ENCODE results near the gene PLEKHH3. TPM values are rescaled to one million over a fixed set of nuclear protein-coding genes. Genes with fewer than 3 reads are reported as not detected.
A peak's percentile ranks its signal among the peaks of the same experiment; 100 is the strongest.

Gene PLEKHH3
- 10.9 and 12.9 TPM in 2 replicates for total RNA-seq (2012; rRNA removed)

GRCh38 chr17:42676424-42677011, at the start of gene PLEKHH3:
Gene PLEKHH3, minus strand, starts transcription at chr17:42676994. Its CDS starts 431 bp downstream, at chr17:42676563.
- peak within 1 kb of the TSS; percentile 99 for H3K4me2 ChIP-seq (ENCODE audit: low read length)
- H3K9ac ChIP-seq (ENCODE audit: low read depth, low read length) = peak within 1 kb of the TSS; percentile 87
- no peaks in the 10 kb centered on the region for H3K9me3 ChIP-seq (replicated peaks; ENCODE audit: low read length)
- H3K4me3 ChIP-seq (ENCODE audit: low read length) = peak within 1 kb of the TSS; percentile 99
- H3K36me3 ChIP-seq (ENCODE audit: insufficient read depth, low read length) = peaks cover 19% of the 10 kb centered on the region
- H3K4me1 ChIP-seq (ENCODE audit: control insufficient read depth, insufficient read depth, low read length) = peaks cover 46% of the 10 kb centered on the region
- H3K27me3 ChIP-seq (ENCODE audit: control insufficient read depth, insufficient read depth, low read length) = no peaks in the 10 kb centered on the region

DNA sequence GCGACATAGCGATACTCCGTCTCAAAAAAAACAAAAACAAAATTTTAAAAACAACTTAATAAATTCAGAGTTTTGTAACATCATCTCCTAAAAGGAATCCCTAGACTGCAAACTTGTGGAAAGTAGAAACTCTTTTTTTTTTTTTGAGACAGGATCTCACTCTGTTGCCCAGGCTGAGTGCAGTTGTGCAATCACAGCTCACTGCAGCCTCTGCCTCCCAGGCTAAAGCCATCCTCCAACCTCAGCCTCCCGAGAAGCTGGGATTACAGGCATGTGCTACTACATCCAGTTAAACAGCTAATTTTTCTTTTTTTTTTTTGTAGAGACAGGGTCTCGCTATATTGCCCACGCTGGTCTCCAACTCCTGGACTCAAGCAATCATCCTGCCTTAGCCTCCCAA, 48.3 kb upstream of the PLEKHH3 start:
- no peaks in the 10 kb centered on the region for H3K9me3 ChIP-seq (replicated peaks; ENCODE audit: low read length)
- H3K27me3 ChIP-seq (ENCODE audit: control insufficient read depth, insufficient read depth, low read length) = no peaks in the 10 kb centered on the region
- no peak overlapping the region for H3K9ac ChIP-seq (ENCODE audit: low read depth, low read length)
- peaks cover 44% of the 10 kb centered on the region for H3K36me3 ChIP-seq (ENCODE audit: insufficient read depth, low read length)
- no peak overlapping the region for H3K4me2 ChIP-seq (ENCODE audit: low read length)
- no peak overlapping the region for H3K4me3 ChIP-seq (ENCODE audit: low read length)
- no peaks in the 10 kb centered on the region for H3K4me1 ChIP-seq (ENCODE audit: control insufficient read depth, insufficient read depth, low read length)

DNA sequence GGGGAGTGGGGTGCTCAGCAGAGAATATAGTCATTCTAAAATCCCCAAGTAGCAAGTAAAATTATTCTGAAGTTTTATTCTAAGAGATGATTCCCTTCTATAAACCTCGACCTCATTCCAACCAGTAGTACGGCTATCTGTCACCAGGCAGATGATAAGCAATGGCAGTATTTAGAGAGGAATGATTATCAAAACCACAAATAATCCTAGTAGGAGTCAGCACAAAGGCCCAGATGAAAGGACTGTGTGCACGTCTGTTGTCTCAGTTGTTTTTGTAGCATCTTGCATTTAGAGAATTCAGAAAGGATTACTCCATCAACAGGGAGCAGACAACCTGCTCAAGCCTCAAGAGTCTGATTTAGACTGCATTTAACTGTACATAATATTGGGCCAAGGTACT, 46.8 kb upstream of the PLEKHH3 start:
- peaks cover 48% of the 10 kb centered on the region for H3K36me3 ChIP-seq (ENCODE audit: insufficient read depth, low read length)
- H3K9me3 ChIP-seq (replicated peaks; ENCODE audit: low read length) = no peaks in the 10 kb centered on the region
- no peak overlapping the region for H3K9ac ChIP-seq (ENCODE audit: low read depth, low read length)
- H3K4me1 ChIP-seq (ENCODE audit: control insufficient read depth, insufficient read depth, low read length) = no peaks in the 10 kb centered on the region
- H3K4me3 ChIP-seq (ENCODE audit: low read length) = no peak overlapping the region
- H3K27me3 ChIP-seq (ENCODE audit: control insufficient read depth, insufficient read depth, low read length) = no peaks in the 10 kb centered on the region
- H3K4me2 ChIP-seq (ENCODE audit: low read length) = no peak overlapping the region

- Histone ChIP-seq H3K4me2 (ENCODE audit: low read length) (no peak overlapping the region), H3K9me3 (replicated peaks; ENCODE audit: low read length) (no peaks in the 10 kb centered on the region), H3K4me1 (ENCODE audit: control insufficient read depth, insufficient read depth, low read length) (no peaks in the 10 kb centered on the region), H3K9ac (ENCODE audit: low read depth, low read length) (no peak overlapping the region), H3K4me3 (ENCODE audit: low read length) (no peak overlapping the region), H3K36me3 (ENCODE audit: insufficient read depth, low read length) (peaks cover 61% of the 10 kb centered on the region), H3K27me3 (ENCODE audit: control insufficient read depth, insufficient read depth, low read length) (no peaks in the 10 kb centered on the region)
Measured at GRCh38 chr17:42720996-42721583, 44.3 kb upstream of the PLEKHH3 start.

GRCh38 chr17:42709561-42709960, 32.8 kb upstream of the PLEKHH3 start:
- Histone ChIP-seq H3K4me2 (ENCODE audit: low read length) (no peak overlapping the region), H3K9me3 (replicated peaks; ENCODE audit: low read length) (no peaks in the 10 kb centered on the region), H3K36me3 (ENCODE audit: insufficient read depth, low read length) (peaks cover 77% of the 10 kb centered on the region), H3K9ac (ENCODE audit: low read depth, low read length) (no peak overlapping the region), H3K27me3 (ENCODE audit: control insufficient read depth, insufficient read depth, low read length) (no peaks in the 10 kb centered on the region), H3K4me1 (ENCODE audit: control insufficient read depth, insufficient read depth, low read length) (no peaks in the 10 kb centered on the region), H3K4me3 (ENCODE audit: low read length) (no peak overlapping the region)

DNA sequence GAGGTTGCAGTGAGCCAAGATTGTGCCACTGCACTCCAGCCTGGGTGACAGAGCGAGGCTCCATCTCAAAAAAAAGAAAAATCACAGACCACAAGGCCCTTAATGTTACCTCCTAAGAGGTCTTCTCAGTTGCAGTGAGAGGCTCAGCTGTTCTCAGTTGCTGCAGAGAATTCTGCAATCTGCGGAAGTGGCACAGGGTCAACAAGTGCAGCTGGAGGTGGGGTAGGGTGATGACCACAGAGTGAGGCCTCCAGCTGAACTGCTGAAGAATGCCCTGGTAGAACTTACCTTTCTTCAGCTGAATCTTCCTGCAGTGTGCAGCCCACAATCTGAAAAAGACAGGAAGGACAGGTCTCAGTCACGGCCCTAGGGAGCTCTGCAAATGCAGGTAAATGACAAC, 31.8 kb upstream of the PLEKHH3 start:
- H3K36me3 ChIP-seq (ENCODE audit: insufficient read depth, low read length) = peaks cover 71% of the 10 kb centered on the region
- no peaks in the 10 kb centered on the region for H3K4me1 ChIP-seq (ENCODE audit: control insufficient read depth, insufficient read depth, low read length)
- no peak overlapping the region for H3K9ac ChIP-seq (ENCODE audit: low read depth, low read length)
- no peak overlapping the region for H3K4me2 ChIP-seq (ENCODE audit: low read length)
- no peaks in the 10 kb centered on the region for H3K27me3 ChIP-seq (ENCODE audit: control insufficient read depth, insufficient read depth, low read length)
- H3K4me3 ChIP-seq (ENCODE audit: low read length) = no peak overlapping the region
- no peaks in the 10 kb centered on the region for H3K9me3 ChIP-seq (replicated peaks; ENCODE audit: low read length)

- no peaks in the 10 kb centered on the region for H3K4me1 ChIP-seq (ENCODE audit: control insufficient read depth, insufficient read depth, low read length)
- no peaks in the 10 kb centered on the region for H3K9me3 ChIP-seq (replicated peaks; ENCODE audit: low read length)
- no peak overlapping the region for H3K4me2 ChIP-seq (ENCODE audit: low read length)
- no peak overlapping the region for H3K4me3 ChIP-seq (ENCODE audit: low read length)
- no peaks in the 10 kb centered on the region for H3K27me3 ChIP-seq (ENCODE audit: control insufficient read depth, insufficient read depth, low read length)
- H3K9ac ChIP-seq (ENCODE audit: low read depth, low read length) = no peak overlapping the region
- peaks cover 79% of the 10 kb centered on the region for H3K36me3 ChIP-seq (ENCODE audit: insufficient read depth, low read length)
Measured at GRCh38 chr17:42706732-42707131, 29.9 kb upstream of the PLEKHH3 start.

DNA sequence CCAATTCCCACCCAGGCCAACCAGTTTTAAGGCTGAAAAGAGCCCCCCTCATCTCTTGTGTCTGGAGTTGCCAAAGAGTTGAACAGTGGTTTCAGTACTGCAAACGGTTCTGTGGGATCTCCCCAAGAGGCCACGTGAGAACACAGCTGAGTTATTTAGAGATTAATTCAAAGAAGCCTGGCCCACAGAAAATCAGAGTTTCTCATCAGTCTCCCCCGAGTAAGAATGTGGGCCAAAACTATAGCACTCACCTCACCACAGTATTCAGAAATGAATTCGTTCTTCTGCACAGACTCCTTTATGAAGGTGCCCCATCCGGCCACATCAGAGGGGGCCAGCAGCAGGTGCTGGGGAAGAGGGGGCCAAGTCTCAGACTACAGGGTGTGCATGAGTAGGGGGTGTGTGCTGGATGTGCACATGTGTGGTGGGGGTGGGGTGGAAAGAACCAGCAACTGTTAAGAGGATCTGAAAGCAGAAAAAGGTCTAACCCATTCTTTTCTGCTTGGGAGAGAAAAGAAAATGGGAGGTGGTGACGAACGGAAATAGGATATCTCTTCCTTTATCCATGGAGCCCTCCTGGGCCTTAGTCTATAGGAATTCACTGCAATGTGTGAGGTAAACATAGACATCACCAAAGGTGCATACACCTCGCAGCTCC, 28.2 kb upstream of the PLEKHH3 start:
- Histone ChIP-seq H3K27me3 (ENCODE audit: control insufficient read depth, insufficient read depth, low read length) (no peaks in the 10 kb centered on the region), H3K4me2 (ENCODE audit: low read length) (no peak overlapping the region), H3K9me3 (replicated peaks; ENCODE audit: low read length) (no peaks in the 10 kb centered on the region), H3K36me3 (ENCODE audit: insufficient read depth, low read length) (peaks cover 78% of the 10 kb centered on the region), H3K4me1 (ENCODE audit: control insufficient read depth, insufficient read depth, low read length) (no peaks in the 10 kb centered on the region), H3K9ac (ENCODE audit: low read depth, low read length) (no peak overlapping the region), H3K4me3 (ENCODE audit: low read length) (no peak overlapping the region)

- Histone ChIP-seq H3K9ac (ENCODE audit: low read depth, low read length) (no peak overlapping the region), H3K4me3 (ENCODE audit: low read length) (no peak overlapping the region), H3K4me2 (ENCODE audit: low read length) (no peak overlapping the region), H3K27me3 (ENCODE audit: control insufficient read depth, insufficient read depth, low read length) (no peaks in the 10 kb centered on the region), H3K36me3 (ENCODE audit: insufficient read depth, low read length) (peaks cover 73% of the 10 kb centered on the region), H3K4me1 (ENCODE audit: control insufficient read depth, insufficient read depth, low read length) (peaks cover under 1% of the 10 kb centered on the region), H3K9me3 (replicated peaks; ENCODE audit: low read length) (no peaks in the 10 kb centered on the region)
Measured at GRCh38 chr17:42704490-42704836, 27.7 kb upstream of the PLEKHH3 start.

DNA sequence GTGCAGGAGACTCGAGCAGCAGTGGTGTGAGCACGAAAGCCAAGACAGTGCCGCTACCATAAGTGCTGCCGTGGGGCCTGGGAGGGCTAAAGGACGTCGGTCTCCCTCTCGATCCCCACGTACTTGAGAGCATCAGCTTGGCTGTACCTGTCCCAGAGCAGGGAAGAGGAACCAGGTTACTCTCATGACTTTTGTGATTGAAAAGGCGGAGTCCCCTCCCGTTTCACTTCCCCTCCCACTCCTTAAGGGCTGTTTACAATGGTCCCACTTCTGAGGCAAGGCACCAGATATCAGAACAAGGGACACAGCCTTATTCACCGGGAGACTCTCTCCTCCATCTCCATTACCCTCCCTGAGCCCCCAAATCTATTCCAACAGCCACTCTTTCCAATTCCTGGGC, 25.7 kb upstream of the PLEKHH3 start:
- no peaks in the 10 kb centered on the region for H3K27me3 ChIP-seq (ENCODE audit: control insufficient read depth, insufficient read depth, low read length)
- no peak overlapping the region for H3K4me3 ChIP-seq (ENCODE audit: low read length)
- no peaks in the 10 kb centered on the region for H3K9me3 ChIP-seq (replicated peaks; ENCODE audit: low read length)
- H3K36me3 ChIP-seq (ENCODE audit: insufficient read depth, low read length) = peaks cover 55% of the 10 kb centered on the region
- H3K4me2 ChIP-seq (ENCODE audit: low read length) = no peak overlapping the region
- no peak overlapping the region for H3K9ac ChIP-seq (ENCODE audit: low read depth, low read length)
- peaks cover 8% of the 10 kb centered on the region for H3K4me1 ChIP-seq (ENCODE audit: control insufficient read depth, insufficient read depth, low read length)

GRCh38 chr17:42700586-42701289, 23.9 kb upstream of the PLEKHH3 start:
- H3K27me3 ChIP-seq (ENCODE audit: control insufficient read depth, insufficient read depth, low read length) = no peaks in the 10 kb centered on the region
- no peaks in the 10 kb centered on the region for H3K9me3 ChIP-seq (replicated peaks; ENCODE audit: low read length)
- no peak overlapping the region for H3K4me3 ChIP-seq (ENCODE audit: low read length)
- peaks cover 43% of the 10 kb centered on the region for H3K36me3 ChIP-seq (ENCODE audit: insufficient read depth, low read length)
- no peak overlapping the region for H3K9ac ChIP-seq (ENCODE audit: low read depth, low read length)
- H3K4me2 ChIP-seq (ENCODE audit: low read length) = no peak overlapping the region
- peaks cover 8% of the 10 kb centered on the region for H3K4me1 ChIP-seq (ENCODE audit: control insufficient read depth, insufficient read depth, low read length)
